ENCODE results near the gene NTN5. TPM values are rescaled to one million over a fixed set of nuclear protein-coding genes. Genes with fewer than 3 reads are reported as not detected.

The NTN5 gene
- polyA plus RNA-seq (2011; rRNA removed) (0.10 and 0.11 TPM in 2 replicates), polyA minus RNA-seq (2011; rRNA and poly(A)+ RNA removed) (0.19 TPM in 1 of 2 replicates, not detected in the other)

- POLR2A ChIA-PET = no interaction called here
- DNase-seq (ENCODE audit: low read depth) = no peak
- Histone ChIP-seq H3K36me3 (ENCODE audit: control insufficient read depth, insufficient read depth, low read length) (no peaks in the 10 kb centered on the region), H3K27me3 (ENCODE audit: control insufficient read depth, insufficient read depth, low read length) (no peaks in the 10 kb centered on the region; the same call in 1 of the 2 replicates), H3K4me3 (ENCODE audit: low read depth, low read length) (no peak within 1 kb of the TSS)
- CTCF ChIA-PET = interaction anchor here (1.4 kb wide), 1 partner anchor 9 kb away, joined by 4 read pairs; no protein-coding TSS in a partner anchor
- no peak for TF ChIP-seq CTCF (IDR thresholded peaks at IDR 0.05; ENCODE audit: insufficient read depth, low read depth, low read length)
Measured at GRCh38 chr19:48672994-48673393, at the start of gene NTN5. Gene NTN5 (minus strand): TSS chr19:48673017. CDS start chr19:48670986, 2,031 bp downstream.

GRCh38 chr19:48722196-48722708 is 49.4 kb upstream of the NTN5 start:
- CTCF ChIA-PET = no interaction called here
- Histone ChIP-seq H3K36me3 (ENCODE audit: control insufficient read depth, insufficient read depth, low read length) (no peaks in the 10 kb centered on the region), H3K4me3 (ENCODE audit: low read depth, low read length) (no peak overlapping the region), H3K27me3 (ENCODE audit: control insufficient read depth, insufficient read depth, low read length) (no peaks in the 10 kb centered on the region)
- no peak for TF ChIP-seq CTCF (IDR thresholded peaks at IDR 0.05; ENCODE audit: insufficient read depth, low read depth, low read length)
- no peak for DNase-seq (ENCODE audit: low read depth)
- POLR2A ChIA-PET = no interaction called here

- POLR2A ChIA-PET = no interaction called here
- no peak for TF ChIP-seq CTCF (IDR thresholded peaks at IDR 0.05; ENCODE audit: insufficient read depth, low read depth, low read length)
Measured at GRCh38 chr19:48720613-48721296, 47.9 kb upstream of the NTN5 start.

GRCh38 chr19:48720251-48720612 is 47.4 kb upstream of the NTN5 start:
- CTCF ChIA-PET = interaction anchor here (1.4 to 1.9 kb wide), 3 partner anchors 46 to 75 kb away, joined by 3 to 4 read pairs (median 4); partner anchors contain the start of gene CA11
- no peaks in the 10 kb centered on the region for H3K27me3 ChIP-seq (ENCODE audit: control insufficient read depth, insufficient read depth, low read length)
- 0 out of 2 replicates have a peak overlapping the region, but pooled peaks have one; percentile 7 for H3K4me3 ChIP-seq (ENCODE audit: low read depth, low read length)
- no peak for TF ChIP-seq CTCF (IDR thresholded peaks at IDR 0.05; ENCODE audit: insufficient read depth, low read depth, low read length)
- no peak for DNase-seq (ENCODE audit: low read depth)
- POLR2A ChIA-PET = no interaction called here
- no peaks in the 10 kb centered on the region for H3K36me3 ChIP-seq (ENCODE audit: control insufficient read depth, insufficient read depth, low read length)

More at GRCh38 chr19:48720613-48721296, 47.9 kb upstream of the NTN5 start:
- CTCF ChIA-PET = interaction anchor here (1.4 to 1.9 kb wide), 3 partner anchors 46 to 75 kb away, joined by 3 to 4 read pairs (median 4); partner anchors contain the start of gene CA11
- peak; percentile 95 for DNase-seq (ENCODE audit: low read depth)
- Histone ChIP-seq H3K4me3 (ENCODE audit: low read depth, low read length) (peak overlapping the region; percentile 58), H3K27me3 (ENCODE audit: control insufficient read depth, insufficient read depth, low read length) (no peaks in the 10 kb centered on the region), H3K36me3 (ENCODE audit: control insufficient read depth, insufficient read depth, low read length) (no peaks in the 10 kb centered on the region)

Data from BJ (cell line).